NCI-H748 (cell line): ENCODE measurements around the gene OR2V2.

Experiments used
- DNase-seq: peaks from one replicate; lab custom pipeline; 2025; ENCODE audit not compliant: unreplicated experiment; lab: John Stamatoyannopoulos, UW

Gene OR2V2

DNA sequence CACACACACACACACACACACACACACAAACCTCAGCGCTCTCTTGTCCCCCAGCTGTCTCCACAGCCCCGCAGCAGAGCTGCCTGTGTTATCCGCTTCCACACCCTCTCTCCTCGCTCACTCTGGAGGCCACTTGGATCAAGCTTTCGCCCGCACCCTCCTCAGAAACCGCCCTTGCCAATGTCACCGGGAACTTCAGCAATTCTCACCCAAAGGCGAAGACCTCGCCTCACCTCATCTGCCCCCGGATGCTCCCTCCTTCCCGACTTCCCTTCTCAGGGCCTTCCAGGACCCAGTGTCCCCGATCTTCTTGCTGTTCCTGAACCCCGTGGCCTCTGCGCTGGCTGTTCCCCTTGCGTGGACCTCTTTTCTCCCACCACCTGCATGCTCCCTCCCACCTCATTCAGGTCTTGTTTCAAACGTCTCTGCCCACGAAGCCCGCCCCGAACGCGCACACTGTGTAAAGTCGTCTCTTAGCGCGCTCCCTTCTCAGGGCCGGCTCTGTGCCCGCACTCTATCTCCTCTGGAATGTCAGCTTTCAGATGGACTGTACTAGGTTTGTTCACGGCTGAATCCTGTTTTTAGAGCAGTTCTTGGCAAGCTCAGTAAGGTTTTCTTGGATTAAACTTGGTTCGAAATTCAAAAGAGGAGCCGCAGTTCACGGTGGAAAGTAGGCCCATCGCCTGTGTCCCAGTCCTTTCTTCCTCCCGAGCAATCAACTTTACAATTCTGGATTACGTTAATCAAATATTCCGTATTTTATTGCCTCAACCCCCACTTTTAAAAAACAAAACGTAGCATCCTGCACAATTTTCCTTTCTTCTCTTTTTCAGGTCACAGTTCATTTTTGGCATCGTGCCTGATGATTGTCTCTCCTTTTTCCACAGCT lies 58.6 kb downstream of the OR2V2 start:
- DNase-seq, result no peak

DNA sequence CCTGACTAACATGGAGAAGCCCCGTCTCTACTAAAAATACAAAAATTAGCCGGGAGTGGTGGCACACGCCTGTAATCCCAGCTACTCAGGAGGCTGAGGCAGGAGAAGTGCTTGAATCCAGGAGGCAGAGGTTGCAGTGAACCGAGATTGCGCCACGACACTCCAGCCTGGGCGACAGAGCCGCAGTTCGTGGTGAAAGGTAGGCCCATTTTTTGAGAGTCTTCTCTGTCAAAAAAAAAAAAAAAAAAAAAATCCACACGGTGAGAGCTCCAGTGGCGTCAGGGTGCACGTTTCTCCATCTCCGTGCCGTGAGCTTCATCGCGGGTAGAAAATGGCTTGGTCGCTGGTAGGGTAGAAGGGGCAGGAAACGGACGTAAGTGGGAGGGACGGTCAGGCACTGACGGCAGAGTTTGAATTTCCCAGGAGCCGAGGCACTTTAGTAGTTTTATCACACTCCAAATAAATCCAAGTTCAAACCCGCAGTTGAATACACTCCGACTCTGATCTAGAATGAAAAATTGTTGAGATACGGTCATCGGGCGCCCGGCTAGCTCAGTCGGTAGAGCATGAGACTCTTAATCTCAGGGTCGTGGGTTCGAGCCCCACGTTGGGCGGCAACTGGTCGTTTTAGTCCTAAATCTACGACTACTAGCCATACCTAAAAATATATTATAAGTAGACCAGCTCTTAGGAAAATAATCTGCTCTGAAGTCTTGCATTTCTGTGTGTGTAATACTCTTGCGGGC lies 60.0 kb downstream of the OR2V2 start:
- DNase-seq, result no peak

DNA sequence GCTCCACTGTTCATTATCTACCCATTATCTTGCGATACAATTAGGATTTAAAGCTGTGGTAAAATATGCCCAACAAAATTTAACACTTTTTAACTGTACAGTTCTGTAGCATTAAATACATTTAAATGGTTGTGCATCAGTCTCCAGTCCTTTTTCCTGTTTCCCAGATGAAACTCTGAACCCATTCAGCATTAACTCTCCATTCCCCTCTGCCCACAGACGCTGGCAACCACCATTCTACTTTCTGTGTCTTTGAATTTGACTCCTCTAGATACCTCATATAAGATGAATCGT lies 60.5 kb downstream of the OR2V2 start:
- no peak for DNase-seq
